ENCODE measurements around the gene UNC45B.

- TF ChIP-seq POLR2AphosphoS5 (IDR thresholded peaks at IDR 0.05; ENCODE audit: low read depth) (no peak), CTCF (IDR thresholded peaks at IDR 0.05; ENCODE audit: insufficient read depth, low read length) (no peak)
Measured at GRCh38 chr17:35175638-35176415, 28.2 kb downstream of the UNC45B start.
